LNCAP (cell line): ENCODE measurements around the gene TLK1.

Source experiments
- TF ChIP-seq, protein P1 (sequence below): fragments of 450-650 bp; IDR thresholded peaks from 2 replicates; pipeline ENCODE4 v1.5.1; 2017; ENCODE audit warnings: mild to moderate bottlenecking

The TLK1 gene

DNA sequence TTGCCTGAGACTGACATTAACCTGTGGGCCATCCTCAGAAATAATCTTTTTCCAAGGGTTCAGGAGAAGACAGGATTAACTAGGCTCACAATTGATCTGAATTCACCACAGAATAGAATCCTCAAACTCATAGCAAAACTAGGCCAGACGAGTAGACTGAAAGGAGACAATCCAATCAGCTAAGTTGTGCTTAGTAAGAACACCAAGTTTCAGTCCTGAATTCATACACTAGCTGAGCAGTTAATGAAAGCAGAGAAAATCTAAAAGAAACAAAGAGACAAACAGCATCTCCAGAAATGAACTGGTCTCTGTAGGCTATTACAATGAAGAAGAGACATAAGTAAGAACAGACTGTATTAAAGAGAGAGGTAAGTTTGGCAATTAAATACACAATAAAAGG lies 142.2 kb downstream of the TLK1 start:
- TF ChIP-seq, protein P1, sequence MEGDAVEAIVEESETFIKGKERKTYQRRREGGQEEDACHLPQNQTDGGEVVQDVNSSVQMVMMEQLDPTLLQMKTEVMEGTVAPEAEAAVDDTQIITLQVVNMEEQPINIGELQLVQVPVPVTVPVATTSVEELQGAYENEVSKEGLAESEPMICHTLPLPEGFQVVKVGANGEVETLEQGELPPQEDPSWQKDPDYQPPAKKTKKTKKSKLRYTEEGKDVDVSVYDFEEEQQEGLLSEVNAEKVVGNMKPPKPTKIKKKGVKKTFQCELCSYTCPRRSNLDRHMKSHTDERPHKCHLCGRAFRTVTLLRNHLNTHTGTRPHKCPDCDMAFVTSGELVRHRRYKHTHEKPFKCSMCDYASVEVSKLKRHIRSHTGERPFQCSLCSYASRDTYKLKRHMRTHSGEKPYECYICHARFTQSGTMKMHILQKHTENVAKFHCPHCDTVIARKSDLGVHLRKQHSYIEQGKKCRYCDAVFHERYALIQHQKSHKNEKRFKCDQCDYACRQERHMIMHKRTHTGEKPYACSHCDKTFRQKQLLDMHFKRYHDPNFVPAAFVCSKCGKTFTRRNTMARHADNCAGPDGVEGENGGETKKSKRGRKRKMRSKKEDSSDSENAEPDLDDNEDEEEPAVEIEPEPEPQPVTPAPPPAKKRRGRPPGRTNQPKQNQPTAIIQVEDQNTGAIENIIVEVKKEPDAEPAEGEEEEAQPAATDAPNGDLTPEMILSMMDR, result no peak

DNA sequence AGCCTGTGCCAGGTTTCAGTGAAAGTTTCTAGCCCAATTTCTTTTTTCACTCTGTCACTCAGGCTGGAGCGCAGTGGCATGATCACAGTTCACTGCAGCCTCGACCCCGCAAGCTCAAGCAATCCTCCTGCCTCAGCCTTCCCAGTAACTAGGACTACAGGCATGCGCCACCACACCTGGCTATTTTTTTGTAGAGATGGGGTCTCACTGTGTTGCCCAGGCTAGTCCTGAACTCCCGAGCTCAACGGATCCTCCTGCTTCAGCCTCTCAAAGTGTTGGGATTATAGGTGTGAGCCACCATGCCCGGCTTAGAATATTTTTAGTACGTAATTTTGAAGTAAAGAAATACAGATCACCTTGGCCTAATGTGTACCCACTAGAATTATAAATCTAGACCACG lies 144.6 kb downstream of the TLK1 start:
- TF ChIP-seq, protein P1, result no peak

DNA sequence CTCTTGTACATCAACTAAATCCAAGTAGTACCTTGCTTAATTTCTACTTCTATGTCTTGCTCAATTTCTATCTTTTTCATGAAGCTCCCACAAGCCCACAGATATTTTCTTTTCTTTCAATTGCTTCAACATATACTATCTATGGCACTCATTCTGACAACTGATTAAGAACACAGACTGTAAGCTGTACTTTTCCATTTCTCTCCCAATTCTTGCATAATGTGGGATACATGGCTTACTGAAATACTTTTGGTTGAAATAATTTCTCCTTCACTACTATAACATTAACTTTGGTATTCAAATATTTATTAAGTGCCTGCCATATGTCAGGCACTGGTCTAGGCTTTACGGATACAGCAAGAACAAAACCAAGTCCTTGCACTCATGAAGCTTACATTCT lies 146.8 kb downstream of the TLK1 start:
- TF ChIP-seq, protein P1, result no peak

DNA sequence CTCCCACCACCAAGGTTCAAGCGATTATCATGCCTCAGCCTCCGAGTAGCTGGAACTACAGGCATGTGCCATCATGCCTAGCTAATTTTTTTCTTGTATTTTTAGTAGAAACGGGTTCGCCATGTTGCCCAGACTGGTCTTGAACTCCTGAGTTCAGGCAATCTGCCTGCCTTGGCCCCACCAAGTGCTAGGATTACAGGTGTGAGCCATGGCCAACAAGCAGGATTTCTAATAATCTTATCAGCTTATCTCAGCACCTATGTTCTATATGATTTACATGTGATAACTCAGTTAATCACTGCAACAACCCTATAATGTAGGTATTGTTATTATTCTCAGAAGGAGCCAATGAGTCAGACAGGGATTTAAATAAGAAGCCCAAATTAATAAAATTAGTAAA lies 151.3 kb downstream of the TLK1 start:
- TF ChIP-seq, protein P1, result no peak

DNA sequence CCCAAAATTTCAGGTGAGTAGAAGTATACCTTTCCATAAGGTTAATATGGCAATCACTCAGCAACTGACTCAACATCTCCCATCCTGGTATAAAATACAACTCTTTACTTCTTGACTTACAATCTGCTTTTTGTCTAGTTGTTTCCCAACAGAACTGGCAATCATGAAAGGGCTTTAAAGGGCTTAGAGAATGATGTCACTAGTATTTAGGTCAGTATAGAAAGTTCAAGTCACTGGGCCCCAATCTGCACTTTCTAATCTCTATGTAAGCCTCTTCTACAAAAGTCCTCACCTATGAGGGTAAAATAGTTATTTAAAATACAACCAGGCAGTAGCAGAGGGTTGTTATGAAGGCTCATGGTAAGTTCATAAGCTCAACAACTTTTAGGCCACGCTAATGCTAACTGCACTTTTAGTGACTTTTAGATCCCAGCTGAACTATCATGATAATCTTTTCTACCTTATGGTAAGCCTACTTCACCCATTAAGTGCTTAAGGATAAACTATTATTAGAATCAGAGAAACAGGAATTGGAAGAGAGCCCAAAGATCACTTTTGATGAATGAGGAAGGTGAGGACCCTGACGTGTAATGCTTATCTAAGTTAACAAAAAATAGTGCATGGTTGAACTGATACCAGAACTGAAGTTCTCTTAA lies 152.0 kb downstream of the TLK1 start:
- TF ChIP-seq, protein P1, result no peak

DNA sequence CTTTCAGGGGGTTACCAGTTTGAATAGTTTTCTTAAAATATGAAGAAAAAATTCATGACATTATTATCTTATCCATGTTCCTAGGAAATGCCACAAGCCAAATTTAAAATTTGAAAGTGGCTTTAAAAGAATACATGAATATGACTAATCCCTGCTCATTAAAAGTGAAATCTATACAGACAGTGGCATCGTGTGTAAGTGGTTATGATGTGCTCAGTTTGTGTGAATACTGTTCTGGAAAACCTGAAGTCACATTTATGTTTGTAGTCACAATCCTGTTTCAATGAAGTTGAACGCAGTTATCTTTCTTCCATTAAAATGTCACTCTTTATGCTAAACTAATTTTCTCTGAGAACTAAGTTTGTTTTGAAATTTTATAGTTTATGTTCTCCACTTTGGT lies 155.9 kb downstream of the TLK1 start:
- TF ChIP-seq, protein P1, result no peak

DNA sequence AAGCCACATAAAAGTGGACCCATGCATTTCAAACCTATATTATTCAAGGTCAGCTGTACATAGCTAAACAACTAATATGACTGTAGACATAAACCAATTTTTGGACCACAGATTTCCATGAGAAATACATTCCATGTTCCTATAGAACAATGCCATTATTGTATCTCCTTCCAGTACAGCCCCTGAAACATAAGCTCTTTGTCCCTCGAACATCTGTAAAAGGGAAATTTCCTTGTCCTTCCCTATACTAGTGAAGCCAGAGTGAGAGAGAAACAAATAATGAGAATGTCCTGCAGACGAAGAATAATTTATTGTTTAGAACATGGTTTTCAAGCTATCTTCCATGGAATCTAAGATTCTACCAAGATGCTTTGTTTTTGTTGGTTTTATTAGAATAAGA lies 156.3 kb downstream of the TLK1 start:
- TF ChIP-seq, protein P1, result no peak

DNA sequence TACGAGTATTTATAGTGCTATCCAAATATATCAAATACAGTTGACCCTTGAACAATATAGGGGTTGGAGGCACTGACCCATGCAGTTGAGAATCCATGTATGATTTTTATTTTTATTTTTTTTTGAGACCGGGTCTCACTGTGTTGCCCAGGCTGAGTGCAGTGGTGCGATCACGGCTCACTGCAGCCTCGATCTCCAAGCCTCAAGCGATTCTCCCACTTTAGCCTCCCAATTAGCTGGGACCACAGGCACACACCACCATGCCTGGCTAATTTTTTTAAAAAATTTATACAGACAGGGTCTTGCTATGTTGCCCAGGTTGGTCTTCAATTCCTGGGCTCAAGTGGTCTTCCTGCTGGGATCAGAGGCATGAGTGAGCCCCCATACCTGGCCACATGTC lies 161.0 kb downstream of the TLK1 start:
- TF ChIP-seq, protein P1, result no peak
